Calu3 (cell line): ENCODE data around the gene C19orf85. TPM values are rescaled to one million over a fixed set of nuclear protein-coding genes. Genes with fewer than 3 reads are reported as not detected.
A peak's percentile ranks its signal among the peaks of the same experiment; 100 is the strongest.

ENCODE experiments used
- BruUV-seq: library from RNA; stranded (reverse); fragments of 400-500 nt; replicated peaks from 2 replicates; lab custom pipeline; 2021; lab: Mats Ljungman, UMichigan
- CTCF ChIA-PET: fragments of 300-600 bp; sonication (Branson Sonifier 250); formaldehyde crosslinking; loops from one replicate; lab custom pipeline; 2022; ENCODE audit warnings: antibody characterized with exemption; lab: Charles Lee
- DNase-seq: peaks from one replicate; pipeline ENCODE4 v3.0.0; 2022
- H3K27ac Mint-ChIP-seq: one replicate; pipeline ENCODE4 v1.8.0; 2022; ENCODE audit warnings: mixed read lengths; ENCODE audit not compliant: unreplicated experiment
- H3K27me3 Mint-ChIP-seq: one replicate; pipeline ENCODE4 v1.8.0; 2022; ENCODE audit warnings: mixed read lengths; ENCODE audit not compliant: unreplicated experiment
- H3K36me3 Mint-ChIP-seq: one replicate; pipeline ENCODE4 v1.8.0; 2022; ENCODE audit warnings: mild to moderate bottlenecking, moderate library complexity, mixed read lengths; ENCODE audit not compliant: insufficient read depth, unreplicated experiment
- H3K4me1 Mint-ChIP-seq: one replicate; pipeline ENCODE4 v1.8.0; 2022; ENCODE audit warnings: mild to moderate bottlenecking, low read depth, mixed read lengths; ENCODE audit not compliant: unreplicated experiment
- H3K4me3 Mint-ChIP-seq: one replicate; pipeline ENCODE4 v1.8.0; 2022; ENCODE audit warnings: mild to moderate bottlenecking, low read depth, moderate library complexity, mixed read lengths; ENCODE audit not compliant: unreplicated experiment
- H3K9me3 Mint-ChIP-seq: one replicate; pipeline ENCODE4 v1.8.0; 2022; ENCODE audit warnings: low read depth, mixed read lengths; ENCODE audit not compliant: unreplicated experiment
- CTCF ChIP-seq: fragments of 200-600 bp; IDR thresholded peaks from one replicate; pipeline ENCODE4 v1.8.0; 2022; ENCODE audit warnings: antibody characterized with exemption; ENCODE audit not compliant: unreplicated experiment
- intact Hi-C: fragments of 100-400 bp; cut with micrococcal nuclease; formaldehyde crosslinking; loops from one replicate; pipeline ENCODE4 v1.10.0; 2022; ENCODE audit not compliant: unreplicated experiment
- total RNA-seq: library from RNA; stranded (reverse); gene quantifications from 2 replicates; pipeline ENCODE4 v1.2.3, GENCODE V29; 2022

The C19orf85 gene
- total RNA-seq, 1 experiment from 2014 or later: not detected

GRCh38 chr19:55419624-55420236, 44.8 kb downstream of the C19orf85 start:
- no peak for DNase-seq
- BruUV-seq: no TSS peak
- Mint-ChIP-seq H3K4me1 (peaks cover 9% of the 10 kb centered on the region), H3K27me3 (peaks cover 79% of the 10 kb centered on the region), H3K36me3 (peaks cover 4% of the 10 kb centered on the region), H3K4me3 (no peak overlapping the region), H3K9me3 (no peaks in the 10 kb centered on the region), H3K27ac (no peak overlapping the region)
- CTCF ChIA-PET: interaction anchor here (0.6 kb wide), 1 partner anchor 73 kb away, joined by 4 read pairs; no protein-coding TSS in a partner anchor
- intact Hi-C loops: no loop called here
- TF ChIP-seq CTCF: no peak

GRCh38 chr19:55419103-55419502, 45.4 kb downstream of the C19orf85 start:
- Mint-ChIP-seq H3K27ac (no peak overlapping the region), H3K4me1 (peaks cover 9% of the 10 kb centered on the region), H3K4me3 (no peak overlapping the region), H3K36me3 (peaks cover 4% of the 10 kb centered on the region), H3K27me3 (peaks cover 79% of the 10 kb centered on the region), H3K9me3 (no peaks in the 10 kb centered on the region)
- TF ChIP-seq CTCF: no peak
- DNase-seq: no peak
- no TSS peak for BruUV-seq
- CTCF ChIA-PET: interaction anchor here (0.6 to 1.7 kb wide), 3 partner anchors 73 to 279 kb away, joined by 4 to 12 read pairs (median 5); no protein-coding TSS in a partner anchor
- intact Hi-C loops: no loop called here

- peaks cover 9% of the 10 kb centered on the region for H3K4me1 Mint-ChIP-seq
- peak; percentile 80 for DNase-seq
- intact Hi-C loops: loop anchor here (1.0 kb wide), 1 partner anchor 277 kb away; no protein-coding TSS in a partner anchor
- H3K36me3 Mint-ChIP-seq: peaks cover 4% of the 10 kb centered on the region
- peak; percentile 87 for TF ChIP-seq CTCF
- no peak overlapping the region for H3K4me3 Mint-ChIP-seq
- H3K27me3 Mint-ChIP-seq: peaks cover 74% of the 10 kb centered on the region
- no peak overlapping the region for H3K27ac Mint-ChIP-seq
- H3K9me3 Mint-ChIP-seq: no peaks in the 10 kb centered on the region
- CTCF ChIA-PET: interaction anchor here (0.6 to 1.7 kb wide), 7 partner anchors 35 to 330 kb away, joined by 3 to 12 read pairs (median 4); partner anchors contain the start of gene TMEM238
- BruUV-seq: no TSS peak
These were observed 46.4 kb downstream of the C19orf85 start for GRCh38 chr19:55418185-55418584.

Other genes starting within 250 kb of the C19orf85 start
- gene TMEM86B, start 236.0 kb downstream of the C19orf85 start, total RNA-seq: 14.3 and 14.7 TPM in 2 replicates
- 126 and 132 TPM in 2 replicates for gene PPP6R1, start 205.7 kb downstream of the C19orf85 start, total RNA-seq
- 72.0 and 72.8 TPM in 2 replicates for gene HSPBP1, start 184.6 kb downstream of the C19orf85 start, total RNA-seq
- 3.4 and 3.8 TPM in 2 replicates for gene BRSK1, start 180.8 kb downstream of the C19orf85 start, total RNA-seq
- 0.73 TPM in 1 of 2 replicates, not detected in the other for gene TMEM150B, start 139.4 kb downstream of the C19orf85 start, total RNA-seq
- gene KMT5C, start 124.9 kb downstream of the C19orf85 start, total RNA-seq: 16.1 and 23.5 TPM in 2 replicates
- 1.4 and 3.4 TPM in 2 replicates for gene COX6B2, start 110.0 kb downstream of the C19orf85 start, total RNA-seq
- gene GARIN5B, start 101.5 kb downstream of the C19orf85 start, total RNA-seq: not detected in 2 replicates
- 0.97 and 1.3 TPM in 2 replicates for gene IL11, start 94.3 kb downstream of the C19orf85 start, total RNA-seq
- not detected in 2 replicates for gene TMEM190, start 87.9 kb downstream of the C19orf85 start, total RNA-seq
- 38.8 and 49.4 TPM in 2 replicates for gene TMEM238, start 80.5 kb downstream of the C19orf85 start, total RNA-seq
- gene RPL28, start 78.8 kb downstream of the C19orf85 start, total RNA-seq: 1,462 and 1,520 TPM in 2 replicates
- 239 and 287 TPM in 2 replicates for gene UBE2S, start 57.0 kb downstream of the C19orf85 start, total RNA-seq
- not detected in 2 replicates for gene SHISA7, start 21.5 kb downstream of the C19orf85 start, total RNA-seq
- gene ISOC2, start 3.1 kb downstream of the C19orf85 start, total RNA-seq: 41.6 and 44.9 TPM in 2 replicates
- gene ZNF628, start 11.9 kb upstream of the C19orf85 start, total RNA-seq: 11.9 and 13.0 TPM in 2 replicates
- gene NAT14, start 20.4 kb upstream of the C19orf85 start, total RNA-seq: 49.6 and 60.6 TPM in 2 replicates
- gene SSC5D, start 23.7 kb upstream of the C19orf85 start, total RNA-seq: 0.26 and 0.69 TPM in 2 replicates
- gene SBK2, start 72.4 kb upstream of the C19orf85 start, total RNA-seq: not detected in 2 replicates
- 0.57 and 0.78 TPM in 2 replicates for gene SBK3, start 80.8 kb upstream of the C19orf85 start, total RNA-seq
- gene ZNF579, start 116.1 kb upstream of the C19orf85 start, total RNA-seq: 29.8 and 33.4 TPM in 2 replicates
- 18.6 and 23.0 TPM in 2 replicates for gene FIZ1, start 134.8 kb upstream of the C19orf85 start, total RNA-seq
- gene ZNF524, start 135.5 kb upstream of the C19orf85 start, total RNA-seq: 18.5 and 21.8 TPM in 2 replicates
- gene ZNF865, start 140.9 kb upstream of the C19orf85 start, total RNA-seq: 29.6 and 30.9 TPM in 2 replicates
- gene ZNF784, start 159.8 kb upstream of the C19orf85 start, total RNA-seq: 6.0 and 7.1 TPM in 2 replicates
- gene ZNF580, start 176.3 kb upstream of the C19orf85 start, total RNA-seq: 35.6 TPM in 2 replicates
- gene ZNF581, start 178.9 kb upstream of the C19orf85 start, total RNA-seq: 33.0 and 33.1 TPM in 2 replicates
- 12.7 and 18.3 TPM in 2 replicates for gene CCDC106, start 183.5 kb upstream of the C19orf85 start, total RNA-seq
- gene U2AF2, start 190.3 kb upstream of the C19orf85 start, total RNA-seq: 286 and 309 TPM in 2 replicates
- gene EPN1, start 210.5 kb upstream of the C19orf85 start, total RNA-seq: 162 and 180 TPM in 2 replicates